ENCODE measurements around the gene AGBL1.
"Not testable (repeated sequence)": the region's sequence is repeated elsewhere in the genome, so short reads cannot be mapped to it uniquely, and the experiment has no call there.

The AGBL1 gene

GRCh38 chr15:86871964-86872363 is 792.3 kb downstream of the AGBL1 start:
- DNase-seq (ENCODE audit: low spot score), result no peak

- DNase-seq (ENCODE audit: low spot score), result no peak
Measured at GRCh38 chr15:86872782-86873181, 793.1 kb downstream of the AGBL1 start.

- DNase-seq (ENCODE audit: low spot score), result no peak
Measured at GRCh38 chr15:86875067-86875466, 795.4 kb downstream of the AGBL1 start.

- no peak for DNase-seq (ENCODE audit: low spot score)
Measured at GRCh38 chr15:86876387-86876944, 796.8 kb downstream of the AGBL1 start.

- DNase-seq (ENCODE audit: low spot score), result no peak
Measured at GRCh38 chr15:86877171-86877631, 797.5 kb downstream of the AGBL1 start.

GRCh38 chr15:86878844-86879243 is 799.2 kb downstream of the AGBL1 start:
- DNase-seq (ENCODE audit: low spot score), result not testable (repeated sequence)

- DNase-seq (ENCODE audit: low spot score), result no peak
Measured at GRCh38 chr15:86879250-86880229, 799.9 kb downstream of the AGBL1 start.

GRCh38 chr15:86885616-86886015 is 805.9 kb downstream of the AGBL1 start:
- DNase-seq (ENCODE audit: low spot score), result no peak

GRCh38 chr15:86892774-86893449 is 813.2 kb downstream of the AGBL1 start:
- DNase-seq (ENCODE audit: low spot score), result no peak

GRCh38 chr15:86894269-86894668 is 814.6 kb downstream of the AGBL1 start:
- DNase-seq (ENCODE audit: low spot score), result no peak

- no peak for DNase-seq (ENCODE audit: low spot score)
Measured at GRCh38 chr15:86903642-86904421, 824.2 kb downstream of the AGBL1 start.

GRCh38 chr15:86905625-86906256 is 826.1 kb downstream of the AGBL1 start:
- no peak for DNase-seq (ENCODE audit: low spot score)

GRCh38 chr15:86906376-86906775 is 826.7 kb downstream of the AGBL1 start:
- DNase-seq (ENCODE audit: low spot score), result no peak

- DNase-seq (ENCODE audit: low spot score), result no peak
Measured at GRCh38 chr15:86911022-86911421, 831.4 kb downstream of the AGBL1 start.

GRCh38 chr15:86912661-86913060 is 833.0 kb downstream of the AGBL1 start:
- no peak for DNase-seq (ENCODE audit: low spot score)

GRCh38 chr15:86915811-86916331 is 836.2 kb downstream of the AGBL1 start:
- no peak for DNase-seq (ENCODE audit: low spot score)

- no peak for DNase-seq (ENCODE audit: low spot score)
Measured at GRCh38 chr15:86916671-86917360, 837.1 kb downstream of the AGBL1 start.

GRCh38 chr15:86917361-86917671 is 837.6 kb downstream of the AGBL1 start:
- DNase-seq (ENCODE audit: low spot score), result no peak

- DNase-seq (ENCODE audit: low spot score), result no peak
Measured at GRCh38 chr15:86919581-86919980, 839.9 kb downstream of the AGBL1 start.

- DNase-seq (ENCODE audit: low spot score), result no peak
Measured at GRCh38 chr15:86929461-86929860, 849.8 kb downstream of the AGBL1 start.

GRCh38 chr15:86932456-86932855 is 852.8 kb downstream of the AGBL1 start:
- DNase-seq (ENCODE audit: low spot score), result no peak

Measured in left forelimb (tissue), 1 donor.